ENCODE results near the gene SLC6A12. TPM values are rescaled to one million over a fixed set of nuclear protein-coding genes. Genes with fewer than 3 reads are reported as not detected.

SLC6A12 gene
- total and polyA plus RNA-seq, 9 of the 15 experiments (the other 6 are each of a cell fraction or from before 2014, with no cell fraction given), result not detected

GRCh38 chr12:242496-242895 lies 28.5 kb upstream of the SLC6A12 start (continued):
- TF ChIP-seq, protein P1, sequence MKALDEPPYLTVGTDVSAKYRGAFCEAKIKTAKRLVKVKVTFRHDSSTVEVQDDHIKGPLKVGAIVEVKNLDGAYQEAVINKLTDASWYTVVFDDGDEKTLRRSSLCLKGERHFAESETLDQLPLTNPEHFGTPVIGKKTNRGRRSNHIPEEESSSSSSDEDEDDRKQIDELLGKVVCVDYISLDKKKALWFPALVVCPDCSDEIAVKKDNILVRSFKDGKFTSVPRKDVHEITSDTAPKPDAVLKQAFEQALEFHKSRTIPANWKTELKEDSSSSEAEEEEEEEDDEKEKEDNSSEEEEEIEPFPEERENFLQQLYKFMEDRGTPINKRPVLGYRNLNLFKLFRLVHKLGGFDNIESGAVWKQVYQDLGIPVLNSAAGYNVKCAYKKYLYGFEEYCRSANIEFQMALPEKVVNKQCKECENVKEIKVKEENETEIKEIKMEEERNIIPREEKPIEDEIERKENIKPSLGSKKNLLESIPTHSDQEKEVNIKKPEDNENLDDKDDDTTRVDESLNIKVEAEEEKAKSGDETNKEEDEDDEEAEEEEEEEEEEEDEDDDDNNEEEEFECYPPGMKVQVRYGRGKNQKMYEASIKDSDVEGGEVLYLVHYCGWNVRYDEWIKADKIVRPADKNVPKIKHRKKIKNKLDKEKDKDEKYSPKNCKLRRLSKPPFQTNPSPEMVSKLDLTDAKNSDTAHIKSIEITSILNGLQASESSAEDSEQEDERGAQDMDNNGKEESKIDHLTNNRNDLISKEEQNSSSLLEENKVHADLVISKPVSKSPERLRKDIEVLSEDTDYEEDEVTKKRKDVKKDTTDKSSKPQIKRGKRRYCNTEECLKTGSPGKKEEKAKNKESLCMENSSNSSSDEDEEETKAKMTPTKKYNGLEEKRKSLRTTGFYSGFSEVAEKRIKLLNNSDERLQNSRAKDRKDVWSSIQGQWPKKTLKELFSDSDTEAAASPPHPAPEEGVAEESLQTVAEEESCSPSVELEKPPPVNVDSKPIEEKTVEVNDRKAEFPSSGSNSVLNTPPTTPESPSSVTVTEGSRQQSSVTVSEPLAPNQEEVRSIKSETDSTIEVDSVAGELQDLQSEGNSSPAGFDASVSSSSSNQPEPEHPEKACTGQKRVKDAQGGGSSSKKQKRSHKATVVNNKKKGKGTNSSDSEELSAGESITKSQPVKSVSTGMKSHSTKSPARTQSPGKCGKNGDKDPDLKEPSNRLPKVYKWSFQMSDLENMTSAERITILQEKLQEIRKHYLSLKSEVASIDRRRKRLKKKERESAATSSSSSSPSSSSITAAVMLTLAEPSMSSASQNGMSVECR (CRISPR knock-in tag; IDR thresholded peaks at IDR 0.05), result no peak
- no peak for TF ChIP-seq ZNF79 (CRISPR knock-in tag; IDR thresholded peaks at IDR 0.05; ENCODE audit: low read depth)
- no peak for TF ChIP-seq GATA2 (CRISPR knock-in tag; IDR thresholded peaks at IDR 0.05)
- no peak for TF ChIP-seq CBX8 (IDR thresholded peaks at IDR 0.05; ENCODE audit: borderline replicate concordance, extremely low read depth, low read depth, low read length, poor library complexity, severe bottlenecking)
- no peak for TF ChIP-seq PCBP2 (IDR thresholded peaks at IDR 0.05; ENCODE audit: low read depth, low read length, poor library complexity, severe bottlenecking)
- TF ChIP-seq ZNF232 (CRISPR knock-in tag; IDR thresholded peaks at IDR 0.05), result no peak
- no peak for TF ChIP-seq ATF1 (CRISPR knock-in tag; IDR thresholded peaks at IDR 0.05)
- TF ChIP-seq ATF1 (tag; IDR thresholded peaks at IDR 0.05), result no peak
- TF ChIP-seq CSDE1 (IDR thresholded peaks at IDR 0.05), result no peak
- no peak for TF ChIP-seq HMG20A (CRISPR knock-in tag; conservative IDR thresholded peaks at IDR 0.05)
